Activated CD8-positive, alpha-beta T cell treated with anti-CD3 and anti-CD28 coated beads, Interleukin-2, amount 10 ng/mL, durations not matched to agents 7 days and 5 days (primary cell): ENCODE results near the gene GPR152. TPM values are rescaled to one million over a fixed set of nuclear protein-coding genes. Genes with fewer than 3 reads are reported as not detected.

ENCODE experiments used
- ATAC-seq: fragments of 150-1000 bp; cut with Tn5 transposase; one replicate; pipeline ENCODE4 v1.10.0; 2021; ENCODE audit warnings: moderate library complexity
- CTCF ChIA-PET: fragments of 350-600 bp; sonication (Branson Sonifier 250); formaldehyde crosslinking; loops from one replicate; lab custom pipeline; 2021; ENCODE audit warnings: antibody characterized with exemption; lab: Charles Lee
- POLR2A ChIA-PET: fragments of 350-600 bp; sonication (Branson Sonifier 250); formaldehyde crosslinking; loops from one replicate; lab custom pipeline; 2021; ENCODE audit warnings: antibody characterized with exemption; lab: Charles Lee
- DNase-seq: peaks from one replicate; pipeline ENCODE4 v3.0.0-alpha.2; 2020
- H3K27ac Mint-ChIP-seq: one replicate; pipeline ENCODE4 v1.8.0; 2021; ENCODE audit warnings: mild to moderate bottlenecking, mixed read lengths
- H3K27me3 Mint-ChIP-seq: one replicate; pipeline ENCODE4 v1.8.0; 2021; ENCODE audit warnings: low read depth, mixed read lengths
- H3K36me3 Mint-ChIP-seq: one replicate; pipeline ENCODE4 v1.8.0; 2021; ENCODE audit warnings: low read depth, mixed read lengths
- H3K4me1 Mint-ChIP-seq: one replicate; pipeline ENCODE4 v1.8.0; 2021; ENCODE audit warnings: low read depth, mixed read lengths
- H3K4me3 Mint-ChIP-seq: one replicate; pipeline ENCODE4 v1.8.0; 2021; ENCODE audit warnings: mild to moderate bottlenecking, mixed read lengths
- H3K9me3 Mint-ChIP-seq: one replicate; pipeline ENCODE4 v1.8.0; 2022; ENCODE audit warnings: mixed read lengths; ENCODE audit not compliant: insufficient read depth
- total RNA-seq, 2 experiments: library from RNA; stranded (reverse); gene quantifications; one replicate each; pipeline ENCODE4 v1.2.3, GENCODE V29; 2021

The GPR152 gene
- total RNA-seq, 2 experiments from 2014 or later, result not detected

GRCh38 chr11:67410984-67411784 is 41.3 kb downstream of the GPR152 start:
- DNase-seq, result no peak
- Mint-ChIP-seq H3K27ac (peak overlapping the region; percentile 69), H3K9me3 (no peaks in the 10 kb centered on the region), H3K4me1 (peaks cover 83% of the 10 kb centered on the region), H3K4me3 (peak overlapping the region; percentile 92), H3K36me3 (peaks cover 46% of the 10 kb centered on the region), H3K27me3 (peaks cover 2% of the 10 kb centered on the region)
- POLR2A ChIA-PET, result interaction anchor here (0.7 to 4.1 kb wide), 8 partner anchors 9 to 143 kb away, joined by 3 to 34 read pairs (median 5); partner anchors contain the start of genes PPP1CA, PTPRCAP, RAD9A and TBC1D10C
- CTCF ChIA-PET, result interaction anchor here (4.3 kb wide), 1 partner anchor 10 kb away, joined by 29 read pairs; the partner anchor contains the start of gene PPP1CA
- no peak for ATAC-seq

GRCh38 chr11:67410369-67410831 is 42.1 kb downstream of the GPR152 start:
- Mint-ChIP-seq H3K27ac (peak overlapping the region; percentile 98), H3K9me3 (no peaks in the 10 kb centered on the region), H3K36me3 (peaks cover 52% of the 10 kb centered on the region), H3K4me3 (peak overlapping the region; percentile 92), H3K27me3 (peaks cover 2% of the 10 kb centered on the region), H3K4me1 (peaks cover 83% of the 10 kb centered on the region)
- ATAC-seq, result no peak
- POLR2A ChIA-PET, result interaction anchor here (2.9 to 4.1 kb wide), 3 partner anchors 8 to 27 kb away, joined by 21 to 34 read pairs (median 27); partner anchors contain the start of genes PPP1CA, PTPRCAP and TBC1D10C
- no peak for DNase-seq
- CTCF ChIA-PET, result no interaction called here

- H3K27me3 Mint-ChIP-seq, result peaks cover 2% of the 10 kb centered on the region
- CTCF ChIA-PET, result interaction anchor here (1.2 to 3.4 kb wide), 3 partner anchors 9 to 142 kb away, joined by 4 to 35 read pairs (median 6); partner anchors contain the start of gene PITPNM1
- peaks cover 81% of the 10 kb centered on the region for H3K4me1 Mint-ChIP-seq
- POLR2A ChIA-PET, result interaction anchor here (1.3 to 3.5 kb wide), 7 partner anchors 9 to 75 kb away, joined by 5 to 61 read pairs (median 6); partner anchors contain the start of genes RAD9A and TMEM134
- H3K27ac Mint-ChIP-seq, result peak overlapping the region; percentile 98
- no peaks in the 10 kb centered on the region for H3K9me3 Mint-ChIP-seq
- no peak for DNase-seq
- peaks cover 58% of the 10 kb centered on the region for H3K36me3 Mint-ChIP-seq
- ATAC-seq, result peak; percentile 1
- H3K4me3 Mint-ChIP-seq, result peak overlapping the region; percentile 92
These were observed 42.7 kb downstream of the GPR152 start for GRCh38 chr11:67409781-67410368.

- H3K9me3 Mint-ChIP-seq, result no peaks in the 10 kb centered on the region
- H3K27ac Mint-ChIP-seq, result peak overlapping the region; percentile 98
- POLR2A ChIA-PET, result interaction anchor here (0.7 to 3.5 kb wide), 13 partner anchors 10 to 169 kb away, joined by 3 to 61 read pairs (median 5); partner anchors contain the start of genes PTPRCAP, RAD9A and TMEM134
- ATAC-seq, result peak; percentile 72
- CTCF ChIA-PET, result interaction anchor here (0.9 to 3.4 kb wide), 8 partner anchors 10 to 142 kb away, joined by 3 to 35 read pairs (median 4); partner anchors contain the start of genes PITPNM1 and POLD4
- peak overlapping the region; percentile 92 for H3K4me3 Mint-ChIP-seq
- peak; percentile 93 for DNase-seq
- H3K27me3 Mint-ChIP-seq, result peaks cover 2% of the 10 kb centered on the region
- peaks cover 64% of the 10 kb centered on the region for H3K36me3 Mint-ChIP-seq
- peaks cover 80% of the 10 kb centered on the region for H3K4me1 Mint-ChIP-seq
These were observed 43.3 kb downstream of the GPR152 start for GRCh38 chr11:67409261-67409666.

DNA sequence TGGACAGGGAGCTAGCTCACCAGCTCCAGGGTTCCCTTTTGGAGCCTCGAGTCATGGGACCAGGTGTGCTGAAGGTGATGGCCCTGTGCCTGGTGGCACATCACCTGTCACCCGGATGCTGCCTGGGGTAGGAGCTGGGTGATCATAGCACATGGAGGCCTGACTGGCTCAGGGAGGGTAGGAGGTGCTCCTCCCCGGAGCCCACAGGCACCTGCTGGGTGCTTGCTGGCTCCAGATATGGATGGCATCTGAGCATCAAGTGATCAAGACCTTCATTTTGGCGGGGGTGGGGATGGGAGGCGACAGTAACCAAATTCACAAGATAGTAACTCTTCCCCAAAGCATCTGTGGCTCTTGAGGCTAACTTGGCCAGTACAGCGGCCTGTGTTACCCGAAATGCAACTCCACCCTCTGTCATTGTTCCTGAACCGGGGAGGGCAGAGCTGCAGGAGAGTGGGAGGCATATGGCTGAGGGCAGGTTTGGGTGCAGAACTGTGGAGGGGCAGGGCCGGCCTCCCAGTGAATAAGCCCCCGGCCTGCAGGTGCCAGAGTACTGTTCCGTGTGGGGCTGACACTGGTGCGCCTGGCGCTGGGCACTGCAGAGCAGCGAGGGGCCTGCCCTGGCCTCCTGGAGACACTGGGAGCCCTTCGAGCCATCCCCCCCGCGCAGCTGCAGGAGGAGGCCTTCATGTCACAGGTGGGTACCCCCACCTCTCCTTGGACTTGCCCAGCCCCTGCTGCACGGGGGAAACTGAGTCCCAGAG is 43.9 kb downstream of the GPR152 start:
- ATAC-seq (peak; percentile 35), DNase-seq (peak; percentile 66)
- Mint-ChIP-seq H3K27ac (peak overlapping the region; percentile 93), H3K4me1 (peaks cover 77% of the 10 kb centered on the region), H3K9me3 (no peaks in the 10 kb centered on the region), H3K4me3 (peak overlapping the region; percentile 92), H3K27me3 (peaks cover 2% of the 10 kb centered on the region), H3K36me3 (peaks cover 68% of the 10 kb centered on the region)
- POLR2A ChIA-PET, result interaction anchor here (0.7 to 3.5 kb wide), 14 partner anchors 10 to 168 kb away, joined by 3 to 61 read pairs (median 5); partner anchors contain the start of genes PTPRCAP, RAD9A and TMEM134
- CTCF ChIA-PET, result interaction anchor here (0.9 to 3.4 kb wide), 10 partner anchors 10 to 141 kb away, joined by 3 to 35 read pairs (median 4); partner anchors contain the start of genes PITPNM1, POLD4 and RAD9A

GRCh38 chr11:67407688-67408163 is 44.8 kb downstream of the GPR152 start:
- peaks cover 68% of the 10 kb centered on the region for H3K36me3 Mint-ChIP-seq
- no peaks in the 10 kb centered on the region for H3K9me3 Mint-ChIP-seq
- H3K27me3 Mint-ChIP-seq, result no peaks in the 10 kb centered on the region
- peak overlapping the region; percentile 93 for H3K27ac Mint-ChIP-seq
- POLR2A ChIA-PET, result interaction anchor here (0.9 to 3.5 kb wide), 15 partner anchors 11 to 136 kb away, joined by 3 to 61 read pairs (median 4); partner anchors contain the start of genes AIP, PTPRCAP and RAD9A
- DNase-seq (peak; percentile 28), ATAC-seq (no peak)
- CTCF ChIA-PET, result interaction anchor here (0.9 to 3.4 kb wide), 11 partner anchors 11 to 145 kb away, joined by 3 to 35 read pairs (median 5); partner anchors contain the start of genes PITPNM1, POLD4, PTPRCAP and RAD9A
- peak overlapping the region; percentile 92 for H3K4me3 Mint-ChIP-seq
- peaks cover 77% of the 10 kb centered on the region for H3K4me1 Mint-ChIP-seq

DNA sequence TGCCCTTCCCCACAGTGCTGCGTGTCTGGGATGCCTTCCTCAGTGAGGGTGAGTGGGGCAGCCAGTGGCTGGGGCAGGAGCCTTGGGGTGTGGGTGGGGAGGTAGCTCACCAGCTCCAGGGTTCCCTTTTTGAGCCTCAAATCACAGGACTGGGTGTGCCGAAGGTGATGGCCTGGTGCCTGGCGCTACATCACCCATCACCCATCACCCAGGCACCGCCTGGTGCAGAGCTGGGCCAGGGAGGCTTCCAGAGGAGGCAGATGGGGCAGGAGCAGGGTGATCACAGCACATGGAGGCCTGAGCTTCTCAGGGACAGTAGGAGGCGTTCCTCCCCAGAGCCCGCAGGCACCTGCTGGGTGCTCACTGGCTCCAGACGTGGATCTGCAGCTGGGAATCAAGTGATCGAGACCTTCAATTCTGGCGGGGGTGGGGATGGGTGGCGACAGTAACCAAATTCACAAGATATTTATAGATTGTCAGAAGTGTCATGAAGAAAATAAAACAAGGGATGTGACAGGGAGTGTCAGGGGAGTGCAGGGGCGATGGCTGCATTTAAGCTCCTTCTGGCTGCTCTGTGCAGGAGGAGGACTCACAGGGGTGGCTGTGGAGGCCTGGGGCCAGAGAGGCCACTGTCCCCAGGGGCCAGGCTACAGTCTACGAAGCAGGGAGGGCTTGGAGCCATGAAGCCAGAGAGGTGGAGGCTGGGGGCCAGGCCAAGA is 45.4 kb downstream of the GPR152 start:
- CTCF ChIA-PET, result interaction anchor here (0.7 to 3.4 kb wide), 9 partner anchors 12 to 145 kb away, joined by 3 to 35 read pairs (median 5); partner anchors contain the start of genes PTPRCAP, RAD9A and RPS6KB2
- no peaks in the 10 kb centered on the region for H3K27me3 Mint-ChIP-seq
- ATAC-seq (no peak), DNase-seq (peak; percentile 48)
- H3K36me3 Mint-ChIP-seq, result peaks cover 68% of the 10 kb centered on the region
- POLR2A ChIA-PET, result interaction anchor here (0.8 to 3.5 kb wide), 13 partner anchors 11 to 135 kb away, joined by 3 to 61 read pairs (median 4); partner anchors contain the start of genes AIP and PTPRCAP
- peak overlapping the region; percentile 93 for H3K27ac Mint-ChIP-seq
- H3K4me1 Mint-ChIP-seq, result peaks cover 77% of the 10 kb centered on the region
- H3K4me3 Mint-ChIP-seq, result peak overlapping the region; percentile 92
- no peaks in the 10 kb centered on the region for H3K9me3 Mint-ChIP-seq

GRCh38 chr11:67406420-67406968 is 46.0 kb downstream of the GPR152 start:
- Mint-ChIP-seq H3K27ac (peak overlapping the region; percentile 93), H3K36me3 (peaks cover 68% of the 10 kb centered on the region), H3K27me3 (no peaks in the 10 kb centered on the region), H3K4me3 (peak overlapping the region; percentile 92), H3K4me1 (peaks cover 73% of the 10 kb centered on the region), H3K9me3 (no peaks in the 10 kb centered on the region)
- DNase-seq (peak; percentile 25), ATAC-seq (no peak)
- CTCF ChIA-PET, result interaction anchor here (0.7 to 3.4 kb wide), 7 partner anchors 12 to 144 kb away, joined by 3 to 35 read pairs (median 5); partner anchors contain the start of genes PTPRCAP and RPS6KB2
- POLR2A ChIA-PET, result interaction anchor here (0.8 to 3.5 kb wide), 9 partner anchors 10 to 135 kb away, joined by 3 to 61 read pairs (median 4); partner anchors contain the start of gene PTPRCAP

- ChIA-PET CTCF (interaction anchor here (1.0 to 5.7 kb wide), 4 partner anchors 13 to 62 kb away, joined by 4 to 73 read pairs (median 6); partner anchors contain the start of gene PTPRCAP), POLR2A (interaction anchor here (1.7 to 6.9 kb wide), 8 partner anchors 10 to 80 kb away, joined by 3 to 109 read pairs (median 20); partner anchors contain the start of genes PTPRCAP, RAD9A and RPS6KB2)
- Mint-ChIP-seq H3K36me3 (peaks cover 62% of the 10 kb centered on the region), H3K4me3 (peak overlapping the region; percentile 92), H3K27me3 (no peaks in the 10 kb centered on the region), H3K9me3 (no peaks in the 10 kb centered on the region), H3K4me1 (peaks cover 68% of the 10 kb centered on the region), H3K27ac (peak overlapping the region; percentile 93)
- peak; percentile 23 for DNase-seq
- no peak for ATAC-seq
These were observed 46.7 kb downstream of the GPR152 start for GRCh38 chr11:67405688-67406339.
